CD8-positive, alpha-beta memory T cell (primary cell): ENCODE results near the gene CWC27. TPM values are rescaled to one million over a fixed set of nuclear protein-coding genes. Genes with fewer than 3 reads are reported as not detected.
"Not testable (repeated sequence)": the region's sequence is repeated elsewhere in the genome, so short reads cannot be mapped to it uniquely, and the experiment has no call there.

Experiments used
- CTCF ChIA-PET: fragments of 350-600 bp; sonication (Branson Sonifier 250); formaldehyde crosslinking; loops from one replicate; lab custom pipeline; 2021; ENCODE audit warnings: antibody characterized with exemption; lab: Charles Lee
- POLR2A ChIA-PET: fragments of 350-600 bp; sonication (Branson Sonifier 250); formaldehyde crosslinking; loops from one replicate; lab custom pipeline; 2021; ENCODE audit warnings: antibody characterized with exemption; lab: Charles Lee
- DNase-seq, 5 donors: peaks; one replicate each; pipeline versions ENCODE4 v3.0.0 to v3.0.0-alpha.2; 2020 to 2022; ENCODE audit warnings: mixed read lengths in 1 of 5
- H3K27ac ChIP-seq: one replicate; pipeline ENCODE4 v1.7.0; 2013; ENCODE audit warnings: low read depth, mild to moderate bottlenecking, low read length, moderate library complexity
- H3K27me3 ChIP-seq: 2 replicates; pipeline ENCODE4 v1.7.0; 2013; ENCODE audit warnings: low read length, mild to moderate bottlenecking; ENCODE audit not compliant: insufficient read depth, poor library complexity, severe bottlenecking
- H3K36me3 ChIP-seq: 2 replicates; pipeline ENCODE4 v1.7.0; 2013; ENCODE audit warnings: mild to moderate bottlenecking, low read length, moderate library complexity; ENCODE audit not compliant: insufficient read depth
- H3K4me1 ChIP-seq: 2 replicates; pipeline ENCODE4 v1.7.0; 2013; ENCODE audit warnings: mild to moderate bottlenecking, low read length, moderate library complexity; ENCODE audit not compliant: insufficient read depth
- H3K4me3 ChIP-seq: 2 replicates; pipeline ENCODE4 v1.7.0; 2013; ENCODE audit warnings: mild to moderate bottlenecking, low read length
- H3K9me3 ChIP-seq: 2 replicates; pipeline ENCODE4 v1.7.0; 2013; ENCODE audit warnings: mild to moderate bottlenecking, low read length
- H3K27ac Mint-ChIP-seq, 8 donors: one replicate each; pipeline ENCODE4 v1.8.0; 2020 to 2021; ENCODE audit warnings: mixed read lengths in 8 of 8, mild to moderate bottlenecking in 6 of 8, inconsistent platforms in 3 of 8, moderate library complexity in 3 of 8
- H3K27me3 Mint-ChIP-seq, 2 donors: one replicate each; pipeline ENCODE4 v1.8.0; 2020 to 2021; ENCODE audit warnings: mixed read lengths in 2 of 2, mild to moderate bottlenecking in 1 of 2, moderate library complexity in 1 of 2
- H3K36me3 Mint-ChIP-seq, 3 donors: one replicate each; pipeline ENCODE4 v1.8.0; 2020 to 2021; ENCODE audit warnings: mixed read lengths in 3 of 3, inconsistent platforms in 1 of 3, mild to moderate bottlenecking in 1 of 3
- H3K4me1 Mint-ChIP-seq, 3 donors: one replicate each; pipeline ENCODE4 v1.8.0; 2020 to 2021; ENCODE audit warnings: mixed read lengths in 3 of 3, inconsistent platforms in 1 of 3, mild to moderate bottlenecking in 1 of 3
- H3K4me3 Mint-ChIP-seq, 7 donors: one replicate each; pipeline ENCODE4 v1.8.0; 2020 to 2021; ENCODE audit warnings: mixed read lengths in 7 of 7, mild to moderate bottlenecking in 6 of 7, moderate library complexity in 4 of 7, inconsistent platforms in 2 of 7
- H3K9me3 Mint-ChIP-seq, 5 donors: one replicate each; pipeline ENCODE4 v1.8.0; 2020 to 2022; ENCODE audit warnings: mixed read lengths in 5 of 5, mild to moderate bottlenecking in 3 of 5, moderate library complexity in 2 of 5, inconsistent platforms in 1 of 5
- polyA plus RNA-seq: library from polyadenylated mRNA; unstranded; fragments of 300-500 nt; fragmentation: Illumina TruSeq; gene quantifications from one replicate; pipeline ENCODE4 v1.2.3, GENCODE V29; 2021
- total RNA-seq, 2 experiments: library from RNA; stranded (reverse); gene quantifications; one replicate each; pipeline ENCODE4 v1.2.3, GENCODE V29; 2021

The CWC27 gene
- total and polyA plus RNA-seq, 3 experiments from 2014 or later, result 32.8 to 38.0 (median 36.3) TPM

DNA sequence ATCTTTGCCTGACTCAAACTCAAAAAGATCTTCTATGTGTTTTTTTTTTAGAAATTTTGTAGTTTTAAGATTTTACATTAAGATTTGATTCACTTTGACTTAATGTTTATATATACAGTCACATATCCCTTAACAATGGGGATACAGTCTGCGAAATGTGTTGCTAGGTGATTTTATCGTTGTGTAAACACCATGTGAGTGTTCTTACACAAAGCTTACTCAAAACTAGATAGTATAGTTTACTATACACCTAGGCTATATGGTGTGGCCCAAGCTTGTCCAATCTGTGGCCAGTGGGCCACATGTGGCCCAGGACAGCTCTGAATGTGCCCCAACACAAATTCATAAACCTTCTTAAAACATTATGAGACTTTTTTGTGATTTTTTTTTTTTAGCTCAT, 131.9 kb downstream of the CWC27 start:
- no peak overlapping the region for H3K4me3 Mint-ChIP-seq
- Histone ChIP-seq H3K27me3 (no peaks in the 10 kb centered on the region), H3K9me3 (no peaks in the 10 kb centered on the region), H3K36me3 (no peaks in the 10 kb centered on the region), H3K4me1 (no peaks in the 10 kb centered on the region), H3K4me3 (no peak overlapping the region), H3K27ac (no peak overlapping the region)
- ChIA-PET POLR2A (no interaction called here), CTCF (no interaction called here)
- no peak overlapping the region for H3K27ac Mint-ChIP-seq
- H3K27me3 Mint-ChIP-seq, result no peaks in the 10 kb centered on the region
- H3K9me3 Mint-ChIP-seq, result peaks cover 4 to 19% (median 9%) of the 10 kb centered on the region in 5 donors
- DNase-seq, result no peak
- peaks cover 19 to 66% (median 45%) of the 10 kb centered on the region in 3 donors for H3K36me3 Mint-ChIP-seq
- no peaks in the 10 kb centered on the region for H3K4me1 Mint-ChIP-seq

DNA sequence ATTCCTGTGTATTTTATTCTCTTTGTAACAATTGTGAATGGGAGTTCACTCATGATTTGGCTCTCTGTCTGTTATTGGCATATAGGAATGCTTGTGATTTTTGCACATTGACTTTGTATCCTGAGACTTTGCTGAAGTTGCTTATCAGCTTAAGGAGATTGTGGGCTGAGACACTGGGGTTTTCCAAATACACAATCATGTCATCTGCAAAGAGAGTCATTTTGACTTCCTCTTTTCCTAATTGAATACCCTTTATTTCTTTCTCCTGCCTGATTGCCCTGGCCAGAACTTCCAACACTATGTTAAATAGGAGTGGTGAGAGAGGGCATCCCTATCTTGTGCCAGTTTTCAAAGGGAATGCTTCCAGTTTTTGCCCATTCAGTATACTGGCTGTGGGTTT, 138.7 kb downstream of the CWC27 start:
- H3K4me3 Mint-ChIP-seq, H3K4me3 ChIP-seq, H3K36me3 ChIP-seq, H3K27ac ChIP-seq, H3K27me3 Mint-ChIP-seq, H3K27me3 ChIP-seq, H3K9me3 ChIP-seq, CTCF ChIA-PET, H3K4me1 ChIP-seq, H3K4me1 Mint-ChIP-seq, H3K27ac Mint-ChIP-seq, POLR2A ChIA-PET, DNase-seq: not testable (repeated sequence)
- peaks cover 3 to 26% (median 7%) of the 10 kb centered on the region in 5 donors for H3K9me3 Mint-ChIP-seq
- peaks cover 17 to 76% (median 54%) of the 10 kb centered on the region in 3 donors for H3K36me3 Mint-ChIP-seq

DNA sequence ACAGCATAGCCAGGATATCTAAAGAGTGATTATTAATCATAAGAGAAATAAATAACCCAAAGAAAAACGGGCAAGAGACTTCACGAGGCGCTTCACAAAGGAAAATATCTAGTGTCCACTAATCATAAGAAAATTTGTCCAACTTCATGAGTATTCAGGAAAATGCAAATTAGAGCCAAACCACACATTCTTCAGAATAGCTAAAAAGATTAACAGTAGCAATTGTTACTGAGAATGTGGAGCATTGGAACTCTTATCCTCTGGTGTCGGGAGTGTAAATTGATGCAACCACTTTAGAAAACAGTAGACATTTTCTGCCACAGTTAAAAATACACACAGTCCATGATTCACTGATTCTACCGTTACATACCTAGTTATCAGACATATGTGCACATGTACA, 145.7 kb downstream of the CWC27 start:
- CTCF ChIA-PET, result no interaction called here
- POLR2A ChIA-PET, result no interaction called here
- DNase-seq, result no peak
- no peaks in the 10 kb centered on the region for H3K27me3 ChIP-seq
- H3K9me3 ChIP-seq, result no peaks in the 10 kb centered on the region
- no peak overlapping the region for H3K4me3 ChIP-seq
- H3K4me1 ChIP-seq, result no peaks in the 10 kb centered on the region
- no peak overlapping the region for H3K27ac ChIP-seq
- H3K36me3 ChIP-seq, result no peaks in the 10 kb centered on the region
- Mint-ChIP-seq H3K27ac (no peak overlapping the region), H3K27me3 (no peaks in the 10 kb centered on the region), H3K4me3 (no peak overlapping the region), H3K4me1 (no peaks in the 10 kb centered on the region), H3K36me3 (peaks cover 19 to 56% (median 32%) of the 10 kb centered on the region in 3 donors), H3K9me3 (peaks cover 0 to 29% (median 12%) of the 10 kb centered on the region in 5 donors)

DNA sequence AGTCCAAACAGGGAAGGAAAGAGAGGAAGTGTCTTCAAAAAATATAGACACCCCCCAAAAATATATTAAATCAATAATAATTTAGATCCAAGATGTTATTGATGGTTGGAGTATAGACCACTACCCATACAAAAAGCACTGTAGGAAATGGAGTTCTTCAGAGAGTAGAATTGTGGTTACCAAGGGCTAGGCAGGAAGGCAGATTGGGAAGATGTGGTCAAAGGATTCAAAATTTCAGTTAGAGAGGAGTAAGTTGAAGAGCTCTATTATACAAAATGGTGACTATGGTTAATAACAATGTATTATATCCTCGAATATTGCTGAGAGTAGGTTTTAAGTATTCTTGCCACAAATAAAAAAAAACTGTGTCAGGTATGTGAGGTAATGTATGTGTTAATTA, 149.4 kb downstream of the CWC27 start:
- Mint-ChIP-seq H3K4me3 (no peak overlapping the region), H3K27me3 (no peaks in the 10 kb centered on the region), H3K36me3 (peaks cover 40 to 72% (median 50%) of the 10 kb centered on the region in 3 donors), H3K9me3 (peaks cover 27 to 39% (median 35%) of the 10 kb centered on the region in 5 donors), H3K4me1 (no peaks in the 10 kb centered on the region), H3K27ac (no peak overlapping the region)
- CTCF ChIA-PET, result no interaction called here
- H3K36me3 ChIP-seq, result no peaks in the 10 kb centered on the region
- no peak for DNase-seq
- no peak overlapping the region for H3K4me3 ChIP-seq
- POLR2A ChIA-PET, result no interaction called here
- no peaks in the 10 kb centered on the region for H3K4me1 ChIP-seq
- no peaks in the 10 kb centered on the region for H3K27me3 ChIP-seq
- H3K9me3 ChIP-seq, result peaks cover 6% of the 10 kb centered on the region
- H3K27ac ChIP-seq, result no peak overlapping the region

DNA sequence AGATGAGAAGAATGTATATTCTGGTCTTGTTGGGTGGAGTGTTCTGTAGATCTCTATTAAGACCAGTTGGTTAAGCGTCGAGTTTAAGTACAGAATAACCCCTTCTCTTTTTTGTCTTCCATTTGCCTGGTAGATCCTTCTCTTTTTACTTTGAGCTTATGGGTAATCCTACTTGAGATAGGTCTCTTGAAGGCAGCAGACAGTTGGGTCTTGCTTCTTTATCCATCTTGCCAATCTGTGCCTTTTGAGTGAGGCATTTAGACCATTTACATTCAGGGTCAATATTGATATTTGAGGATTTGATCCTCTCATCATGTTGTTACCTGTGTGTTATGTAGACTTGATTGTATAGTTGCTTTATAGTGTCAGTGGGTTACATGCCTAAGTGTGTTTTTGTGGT, 152.7 kb downstream of the CWC27 start:
- Mint-ChIP-seq H3K4me1 (no peaks in the 10 kb centered on the region), H3K9me3 (peaks cover 27 to 40% (median 35%) of the 10 kb centered on the region in 5 donors), H3K27ac (no peak overlapping the region), H3K4me3 (no peak overlapping the region), H3K27me3 (no peaks in the 10 kb centered on the region), H3K36me3 (peaks cover 39 to 71% (median 54%) of the 10 kb centered on the region in 3 donors)
- ChIA-PET CTCF (no interaction called here), POLR2A (no interaction called here)
- Histone ChIP-seq H3K27me3 (no peaks in the 10 kb centered on the region), H3K27ac (no peak overlapping the region), H3K36me3 (no peaks in the 10 kb centered on the region), H3K4me3 (no peak overlapping the region), H3K9me3 (peaks cover 6% of the 10 kb centered on the region), H3K4me1 (no peaks in the 10 kb centered on the region)
- no peak for DNase-seq

DNA sequence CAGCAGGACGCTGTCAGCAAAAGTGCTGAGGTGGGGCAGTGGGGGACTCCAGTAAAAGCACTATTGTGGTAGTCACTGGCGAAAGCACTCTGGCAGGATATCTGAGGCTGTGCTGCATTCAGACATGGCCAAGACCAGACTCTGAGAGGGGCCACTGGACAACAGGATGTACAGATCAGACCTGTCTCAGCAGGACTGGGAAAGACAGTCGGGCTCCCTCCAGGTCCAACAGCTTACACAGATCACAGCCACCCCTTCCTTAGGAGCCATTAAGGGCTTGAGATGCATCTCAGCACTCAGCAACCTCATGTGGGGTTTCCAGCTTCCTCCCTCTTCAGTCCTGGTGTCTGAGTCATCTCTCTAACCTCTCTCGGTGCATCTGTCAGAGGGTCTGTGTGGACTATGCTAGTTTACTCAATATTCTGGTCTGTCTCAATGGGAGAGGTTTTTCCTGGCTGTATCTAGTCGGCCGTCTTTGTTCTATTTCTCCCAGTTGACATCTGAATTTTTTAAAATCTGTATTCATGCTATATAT, 154.5 kb downstream of the CWC27 start:
- CTCF ChIA-PET, result no interaction called here

DNA sequence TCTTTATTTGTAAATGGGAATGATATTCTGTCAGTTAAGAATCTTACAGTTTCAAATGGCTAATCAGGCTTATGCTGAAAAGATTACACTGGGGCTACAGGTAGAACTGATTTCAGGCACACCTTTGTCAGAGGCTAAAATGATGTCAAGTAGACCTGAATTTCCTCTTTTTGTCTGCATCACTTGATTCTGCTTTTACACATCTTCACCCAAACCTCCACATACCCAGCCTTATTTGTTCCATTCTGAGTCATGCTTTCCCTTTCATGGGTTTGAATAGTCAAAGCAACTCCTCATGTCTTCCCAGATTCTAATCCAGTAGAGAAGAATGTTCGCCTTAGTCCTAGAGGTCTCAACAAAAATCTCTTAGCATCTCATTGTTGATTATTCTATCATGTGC, 156.4 kb downstream of the CWC27 start:
- no peak overlapping the region for H3K27ac ChIP-seq
- H3K9me3 ChIP-seq, result peaks cover 6% of the 10 kb centered on the region
- H3K4me1 ChIP-seq, result no peaks in the 10 kb centered on the region
- H3K36me3 ChIP-seq, result no peaks in the 10 kb centered on the region
- Mint-ChIP-seq H3K9me3 (peaks cover 17 to 29% (median 22%) of the 10 kb centered on the region in 5 donors), H3K4me1 (peaks cover 1 to 11% (median 8%) of the 10 kb centered on the region in 3 donors), H3K27me3 (no peaks in the 10 kb centered on the region), H3K4me3 (no peak overlapping the region), H3K36me3 (peaks cover 42 to 63% (median 54%) of the 10 kb centered on the region in 3 donors), H3K27ac (no peak overlapping the region)
- no peaks in the 10 kb centered on the region for H3K27me3 ChIP-seq
- CTCF ChIA-PET, result no interaction called here
- H3K4me3 ChIP-seq, result no peak overlapping the region
- POLR2A ChIA-PET, result no interaction called here
- no peak for DNase-seq

More for the DNA sequence above, 154.5 kb downstream of the CWC27 start:
- POLR2A ChIA-PET, result no interaction called here
- DNase-seq, result no peak
- no peak overlapping the region for H3K4me3 ChIP-seq
- peaks cover 37 to 61% (median 54%) of the 10 kb centered on the region in 3 donors for H3K36me3 Mint-ChIP-seq
- no peaks in the 10 kb centered on the region for H3K36me3 ChIP-seq
- peaks cover 1 to 7% (median 6%) of the 10 kb centered on the region in 3 donors for H3K4me1 Mint-ChIP-seq
- no peak overlapping the region for H3K27ac Mint-ChIP-seq
- no peak overlapping the region for H3K27ac ChIP-seq
- no peak overlapping the region for H3K4me3 Mint-ChIP-seq
- no peaks in the 10 kb centered on the region for H3K4me1 ChIP-seq
- H3K9me3 Mint-ChIP-seq, result peaks cover 23 to 35% (median 29%) of the 10 kb centered on the region in 5 donors
- H3K27me3 Mint-ChIP-seq, result no peaks in the 10 kb centered on the region
- no peaks in the 10 kb centered on the region for H3K27me3 ChIP-seq
- peaks cover 6% of the 10 kb centered on the region for H3K9me3 ChIP-seq

DNA sequence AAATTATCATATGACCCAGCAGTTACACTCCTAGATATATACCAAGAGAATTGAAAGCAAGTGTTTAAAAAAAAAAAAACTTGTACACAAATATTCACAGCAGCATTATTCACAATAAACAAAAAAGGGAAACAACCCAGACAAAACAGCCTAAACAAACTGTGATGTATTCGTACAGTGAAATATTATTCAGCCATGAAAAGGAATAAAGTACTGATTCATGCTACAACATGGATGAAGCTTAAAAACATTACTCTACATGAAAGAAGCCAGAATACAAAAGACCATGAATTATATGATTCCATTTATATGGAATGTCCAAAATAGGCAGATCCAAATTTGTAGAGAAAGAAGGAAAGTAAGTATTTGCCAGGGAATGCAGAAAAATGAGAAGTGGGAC, 161.1 kb downstream of the CWC27 start:
- H3K36me3 Mint-ChIP-seq, result peaks cover 22 to 40% (median 36%) of the 10 kb centered on the region in 3 donors
- no peak overlapping the region for H3K27ac Mint-ChIP-seq
- POLR2A ChIA-PET, result no interaction called here
- Histone ChIP-seq H3K4me3 (no peak overlapping the region), H3K4me1 (no peaks in the 10 kb centered on the region), H3K9me3 (no peaks in the 10 kb centered on the region), H3K36me3 (no peaks in the 10 kb centered on the region), H3K27me3 (no peaks in the 10 kb centered on the region), H3K27ac (no peak overlapping the region)
- no peak for DNase-seq
- peaks cover 0 to 10% (median 4%) of the 10 kb centered on the region in 5 donors for H3K9me3 Mint-ChIP-seq
- CTCF ChIA-PET, result interaction anchor here (0.7 kb wide), 1 partner anchor 554 kb away, joined by 3 read pairs; no protein-coding TSS in a partner anchor
- H3K27me3 Mint-ChIP-seq, result no peaks in the 10 kb centered on the region
- no peak overlapping the region for H3K4me3 Mint-ChIP-seq
- H3K4me1 Mint-ChIP-seq, result peaks cover 1 to 11% (median 8%) of the 10 kb centered on the region in 3 donors
